NCI-H2196 (cell line): Measurements from ENCODE around the gene TNIP1.

Experiments
- DNase-seq: peaks from one replicate; lab custom pipeline; 2025; ENCODE audit not compliant: unreplicated experiment; lab: John Stamatoyannopoulos, UW

The TNIP1 gene

GRCh38 chr5:151106509-151106908 is 25.7 kb upstream of the TNIP1 start:
- DNase-seq, result no peak

GRCh38 chr5:151106043-151106442 is 25.2 kb upstream of the TNIP1 start:
- no peak for DNase-seq

- DNase-seq, result no peak
Measured at GRCh38 chr5:151105561-151105960, 24.7 kb upstream of the TNIP1 start.

- no peak for DNase-seq
Measured at GRCh38 chr5:151104795-151105194, 24.0 kb upstream of the TNIP1 start.

- no peak for DNase-seq
Measured at GRCh38 chr5:151101746-151102145, 20.9 kb upstream of the TNIP1 start.

- DNase-seq, result no peak
Measured at GRCh38 chr5:151101151-151101550, 20.3 kb upstream of the TNIP1 start.

- no peak for DNase-seq
Measured at GRCh38 chr5:151100681-151101080, 19.8 kb upstream of the TNIP1 start.

- DNase-seq, result no peak
Measured at GRCh38 chr5:151098768-151099121, 17.9 kb upstream of the TNIP1 start.

GRCh38 chr5:151097820-151098767 is 17.3 kb upstream of the TNIP1 start:
- DNase-seq, result no peak

- DNase-seq, result no peak
Measured at GRCh38 chr5:151097061-151097460, 16.2 kb upstream of the TNIP1 start.

- DNase-seq, result no peak
Measured at GRCh38 chr5:151096001-151096373, 15.2 kb upstream of the TNIP1 start.

- no peak for DNase-seq
Measured at GRCh38 chr5:151095341-151096000, 14.6 kb upstream of the TNIP1 start.

- DNase-seq, result no peak
Measured at GRCh38 chr5:151094852-151095245, 14.0 kb upstream of the TNIP1 start.

GRCh38 chr5:151094030-151094851 is 13.4 kb upstream of the TNIP1 start:
- no peak for DNase-seq

- DNase-seq, result no peak
Measured at GRCh38 chr5:151093476-151093889, 12.6 kb upstream of the TNIP1 start.

- no peak for DNase-seq
Measured at GRCh38 chr5:151092762-151093161, 11.9 kb upstream of the TNIP1 start.

GRCh38 chr5:151089726-151090125 is 8.9 kb upstream of the TNIP1 start:
- DNase-seq, result no peak

GRCh38 chr5:151088986-151089385 is 8.2 kb upstream of the TNIP1 start:
- no peak for DNase-seq

GRCh38 chr5:151087486-151087885 is 6.7 kb upstream of the TNIP1 start:
- no peak for DNase-seq

- no peak for DNase-seq
Measured at GRCh38 chr5:151086905-151087360, 6.1 kb upstream of the TNIP1 start.

GRCh38 chr5:151086192-151086869 is 5.5 kb upstream of the TNIP1 start:
- DNase-seq, result no peak
